Neuronal stem cell (in vitro differentiated cells): ENCODE data around the gene TTN.

Source experiments
- DNase-seq: peaks from one replicate; pipeline ENCODE4 v3.0.0-alpha.2; 2013; ENCODE audit warnings: low spot score
- H2AFZ ChIP-seq: one replicate; pipeline ENCODE4 v1.6.1; 2013; ENCODE audit warnings: mild to moderate bottlenecking, low read length, inconsistent platforms
- H2AK5ac ChIP-seq: 2 replicates; pipeline ENCODE4 v1.6.1; 2013; ENCODE audit warnings: low read depth, mild to moderate bottlenecking, inconsistent platforms, low read length, moderate library complexity, mixed read lengths
- H2BK120ac ChIP-seq: 2 replicates; pipeline ENCODE4 v1.6.1; 2013; ENCODE audit warnings: low read depth, mild to moderate bottlenecking, inconsistent platforms, low read length, moderate library complexity, mixed read lengths
- H2BK12ac ChIP-seq: one replicate; pipeline ENCODE4 v1.6.1; 2013; ENCODE audit warnings: low read length, inconsistent platforms
- H2BK15ac ChIP-seq: 2 replicates; pipeline ENCODE4 v1.6.1; 2013; ENCODE audit warnings: mild to moderate bottlenecking, low read length, inconsistent platforms, mixed read lengths
- H2BK5ac ChIP-seq: one replicate; pipeline ENCODE4 v1.6.1; 2013; ENCODE audit warnings: inconsistent platforms, mild to moderate bottlenecking, low read length, moderate library complexity
- H3K14ac ChIP-seq: one replicate; pipeline ENCODE4 v1.6.1; 2013; ENCODE audit warnings: low read length, inconsistent platforms
- H3K18ac ChIP-seq: 2 replicates; pipeline ENCODE4 v1.6.1; 2013; ENCODE audit warnings: low read length, inconsistent platforms
- H3K23ac ChIP-seq: 2 replicates; pipeline ENCODE4 v1.6.1; 2013; ENCODE audit warnings: low read depth, mild to moderate bottlenecking, mixed read lengths, low read length, inconsistent platforms; ENCODE audit not compliant: poor library complexity
- H3K27ac ChIP-seq: replicated peaks from 3 replicates; pipeline ENCODE4 v1.5.1; 2013; ENCODE audit warnings: low read length, inconsistent platforms
- H3K27me3 ChIP-seq, 3 experiments: 2 replicates each; pipeline ENCODE4 v1.6.1; 2013; ENCODE audit warnings: low read length in 3 of 3, mild to moderate bottlenecking in 2 of 3, inconsistent platforms in 1 of 3, low read depth in 1 of 3, mixed read lengths in 1 of 3, moderate library complexity in 1 of 3; ENCODE audit not compliant: control insufficient read depth in 3 of 3, insufficient read depth in 3 of 3
- H3K36me3 ChIP-seq, 2 donors: replicated peaks in 1 of 2; 2 replicates each; pipeline ENCODE4 v1.6.1; 2013; ENCODE audit warnings: low read length in 2 of 2; ENCODE audit not compliant: control insufficient read depth in 2 of 2, insufficient read depth in 2 of 2
- H3K4ac ChIP-seq: 2 replicates; pipeline ENCODE4 v1.6.1; 2013; ENCODE audit warnings: inconsistent platforms, mild to moderate bottlenecking, low read length, moderate library complexity
- H3K4me1 ChIP-seq, 2 donors: 1 replicate in 1 of 2; 2 replicates in 1 of 2; pipeline ENCODE4 v1.6.1; 2013; ENCODE audit warnings: low read length in 2 of 2, low read depth in 1 of 2; ENCODE audit not compliant: control insufficient read depth in 2 of 2, insufficient read depth in 1 of 2
- H3K4me2 ChIP-seq: one replicate; pipeline ENCODE4 v1.6.1; 2013; ENCODE audit warnings: mild to moderate bottlenecking, low read length, inconsistent platforms; ENCODE audit not compliant: insufficient read depth, poor library complexity, severe bottlenecking
- H3K4me3 ChIP-seq, 2 donors: 2 replicates each; pipeline ENCODE4 v1.5.1; 2013; ENCODE audit warnings: low read length in 2 of 2, mild to moderate bottlenecking in 2 of 2, inconsistent platforms in 1 of 2, moderate library complexity in 1 of 2
- H3K79me1 ChIP-seq: one replicate; pipeline ENCODE4 v1.6.1; 2013; ENCODE audit warnings: low read depth, mild to moderate bottlenecking, inconsistent platforms, low read length, moderate library complexity
- H3K9ac ChIP-seq: one replicate; pipeline ENCODE4 v1.6.1; 2013; ENCODE audit warnings: mild to moderate bottlenecking, low read depth, low read length, inconsistent platforms; ENCODE audit not compliant: poor library complexity
- H3K9me3 ChIP-seq, 2 donors: replicated peaks in 1 of 2; 2 replicates each; pipeline versions ENCODE3 to v1.6.1; 2013; ENCODE audit warnings: low read length in 2 of 2, mild to moderate bottlenecking in 2 of 2, inconsistent platforms in 1 of 2, low read depth in 1 of 2, mixed read lengths in 1 of 2, moderate library complexity in 1 of 2; ENCODE audit not compliant: control insufficient read depth in 2 of 2, insufficient read depth in 1 of 2
- H4K8ac ChIP-seq: one replicate; pipeline ENCODE4 v1.6.1; 2013; ENCODE audit warnings: low read depth, mild to moderate bottlenecking, inconsistent platforms, low read length, moderate library complexity
- H4K91ac ChIP-seq: one replicate; pipeline ENCODE4 v1.6.1; 2013; ENCODE audit warnings: low read length, low read depth, mild to moderate bottlenecking, inconsistent platforms; ENCODE audit not compliant: poor library complexity
- WGBS, 2 donors: extraction: QIAGEN DNeasy Blood & Tissue Kit; methylation state at CpG; one replicate each; pipeline ENCODE4 v1.1.7; 2013; ENCODE audit warnings: missing lambda C conversion rate in 2 of 2, mixed read lengths in 1 of 2; ENCODE audit not compliant: insufficient read length in 2 of 2, insufficient replicate concordance in 1 of 2; ENCODE audit errors: extremely low coverage in 2 of 2; 5-methylcytosine and 5-hydroxymethylcytosine counted together

The TTN gene

GRCh38 chr2:178579006-178579405 is 228.2 kb downstream of the TTN start:
- H3K18ac ChIP-seq, result no peak overlapping the region
- no peaks in the 10 kb centered on the region for H3K9me3 ChIP-seq
- H2BK15ac ChIP-seq, result no peak overlapping the region
- no peak overlapping the region for H4K8ac ChIP-seq
- no peaks in the 10 kb centered on the region for H3K79me1 ChIP-seq
- H2BK12ac ChIP-seq, result no peak overlapping the region
- H3K4me3 ChIP-seq, result no peak overlapping the region
- H3K4me2 ChIP-seq, result no peak overlapping the region
- H3K23ac ChIP-seq, result no peak overlapping the region
- H3K9ac ChIP-seq, result no peak overlapping the region
- no peak overlapping the region for H3K27ac ChIP-seq
- H3K4me1 ChIP-seq, result no peaks in the 10 kb centered on the region
- no peak overlapping the region for H2AFZ ChIP-seq
- H3K14ac ChIP-seq, result no peak overlapping the region
- peaks cover 6 to 42% of the 10 kb centered on the region in 2 donors for H3K36me3 ChIP-seq
- H3K4ac ChIP-seq, result no peak overlapping the region
- no peak overlapping the region for H2AK5ac ChIP-seq
- no CpG with 5 or more reads among the region's 3 CpGs for WGBS, 2 donors
- H2BK120ac ChIP-seq, result no peak overlapping the region
- no peak for DNase-seq
- H2BK5ac ChIP-seq, result no peak overlapping the region
- H3K27me3 ChIP-seq, result no peaks in the 10 kb centered on the region
- no peak overlapping the region for H4K91ac ChIP-seq

DNA sequence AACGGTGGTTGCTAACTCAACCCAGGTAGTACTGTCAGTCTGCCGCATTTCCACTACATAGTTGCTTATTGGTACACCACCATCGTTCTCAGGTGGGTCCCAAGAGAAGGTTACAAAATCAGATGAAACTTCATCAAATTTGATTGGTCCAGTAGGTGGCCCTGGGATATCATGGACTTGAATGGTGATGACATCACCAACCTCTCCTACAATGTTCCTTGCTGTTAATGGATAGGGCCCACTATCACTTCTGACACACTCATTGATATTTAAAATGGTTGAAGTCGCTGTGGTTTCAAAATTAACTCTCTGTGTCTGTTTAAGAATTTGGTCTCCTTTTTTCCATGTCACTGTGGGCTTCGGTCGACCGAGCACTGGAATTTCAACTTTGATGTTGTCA is 232.4 kb downstream of the TTN start:
- H2BK5ac ChIP-seq, result no peak overlapping the region
- no peak overlapping the region for H2BK15ac ChIP-seq
- no peaks in the 10 kb centered on the region for H3K4me1 ChIP-seq
- no peak for DNase-seq
- no peak overlapping the region for H3K23ac ChIP-seq
- peaks cover 6 to 81% of the 10 kb centered on the region in 2 donors for H3K36me3 ChIP-seq
- H3K27me3 ChIP-seq, result no peaks in the 10 kb centered on the region
- H3K18ac ChIP-seq, result no peak overlapping the region
- no peak overlapping the region for H4K8ac ChIP-seq
- H3K14ac ChIP-seq, result no peak overlapping the region
- WGBS, 2 donors, result no CpG with 5 or more reads among the region's 7 CpGs
- no peak overlapping the region for H2AFZ ChIP-seq
- H3K4ac ChIP-seq, result no peak overlapping the region
- no peak overlapping the region for H3K9ac ChIP-seq
- H3K9me3 ChIP-seq, result no peaks in the 10 kb centered on the region
- H3K4me2 ChIP-seq, result no peak overlapping the region
- no peak overlapping the region for H2BK12ac ChIP-seq
- H4K91ac ChIP-seq, result no peak overlapping the region
- no peak overlapping the region for H2AK5ac ChIP-seq
- no peak overlapping the region for H2BK120ac ChIP-seq
- H3K79me1 ChIP-seq, result no peaks in the 10 kb centered on the region
- H3K27ac ChIP-seq, result no peak overlapping the region
- no peak overlapping the region for H3K4me3 ChIP-seq

DNA sequence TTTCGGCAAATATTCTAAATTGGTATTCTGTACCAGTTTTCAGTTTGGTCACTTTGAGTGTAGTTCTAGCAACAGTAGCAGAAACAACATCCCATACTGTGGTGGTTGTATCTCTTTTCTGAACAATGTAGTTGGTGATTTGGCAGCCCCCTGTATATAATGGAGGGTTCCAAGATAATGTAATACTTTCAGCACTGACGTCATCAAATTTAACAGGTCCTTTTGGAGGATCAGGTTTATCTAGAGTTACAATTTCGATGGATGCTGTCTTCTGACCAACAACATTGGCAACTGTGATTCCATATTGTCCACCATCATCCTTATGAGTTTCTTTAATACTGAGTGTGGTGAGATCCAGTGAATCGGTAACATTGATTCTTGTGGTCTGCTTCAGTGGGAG is 239.0 kb downstream of the TTN start:
- no CpG with 5 or more reads among the region's 4 CpGs for WGBS, 2 donors
- Histone ChIP-seq H3K14ac (no peak overlapping the region), H3K36me3 (peaks cover 0 to 84% of the 10 kb centered on the region in 2 donors)

DNA sequence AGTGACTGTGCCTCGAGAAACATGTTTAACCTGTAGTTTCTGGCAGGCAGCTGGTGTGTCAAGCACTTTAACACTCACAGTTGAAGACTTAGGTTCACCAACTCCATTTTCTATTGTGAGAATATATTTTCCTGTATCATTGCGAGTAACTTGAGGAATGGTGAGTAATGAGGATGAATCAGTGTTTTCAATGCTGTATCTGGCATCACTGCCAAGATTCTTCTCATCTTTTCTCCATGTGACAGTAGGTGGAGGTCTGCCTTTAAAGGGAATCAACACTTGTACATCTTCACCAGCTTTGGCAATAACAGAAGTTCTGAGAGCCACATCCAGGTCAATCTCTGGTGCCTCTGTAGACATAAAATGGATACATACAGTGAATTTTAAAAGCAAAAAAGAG is 254.2 kb downstream of the TTN start:
- no peak overlapping the region for H3K23ac ChIP-seq
- no peak overlapping the region for H2AK5ac ChIP-seq
- no peak for DNase-seq
- H2AFZ ChIP-seq, result no peak overlapping the region
- peaks cover 0 to 2% of the 10 kb centered on the region in 2 donors for H3K9me3 ChIP-seq
- WGBS, 2 donors, result no CpG with 5 or more reads among the region's 2 CpGs
- no peak overlapping the region for H3K4ac ChIP-seq
- H3K27ac ChIP-seq, result no peak overlapping the region
- H3K79me1 ChIP-seq, result no peaks in the 10 kb centered on the region
- H2BK15ac ChIP-seq, result no peak overlapping the region
- H3K4me2 ChIP-seq, result no peak overlapping the region
- no peaks in the 10 kb centered on the region for H3K27me3 ChIP-seq
- no peak overlapping the region for H2BK120ac ChIP-seq
- no peak overlapping the region for H4K91ac ChIP-seq
- no peak overlapping the region for H3K14ac ChIP-seq
- no peak overlapping the region for H2BK5ac ChIP-seq
- no peak overlapping the region for H3K4me3 ChIP-seq
- H3K18ac ChIP-seq, result no peak overlapping the region
- H2BK12ac ChIP-seq, result no peak overlapping the region
- H3K9ac ChIP-seq, result no peak overlapping the region
- no peak overlapping the region for H4K8ac ChIP-seq
- H3K36me3 ChIP-seq, result peaks cover 4 to 16% of the 10 kb centered on the region in 2 donors
- H3K4me1 ChIP-seq, result no peaks in the 10 kb centered on the region

More for the DNA sequence above, 239.0 kb downstream of the TTN start:
- no peaks in the 10 kb centered on the region for H3K9me3 ChIP-seq
- H3K79me1 ChIP-seq, result no peaks in the 10 kb centered on the region
- H2AK5ac ChIP-seq, result no peak overlapping the region
- no peak overlapping the region for H3K9ac ChIP-seq
- H3K4me1 ChIP-seq, result no peaks in the 10 kb centered on the region
- H3K4ac ChIP-seq, result no peak overlapping the region
- no peak overlapping the region for H4K8ac ChIP-seq
- H3K27me3 ChIP-seq, result no peaks in the 10 kb centered on the region
- no peak overlapping the region for H2AFZ ChIP-seq
- H2BK120ac ChIP-seq, result no peak overlapping the region
- H3K23ac ChIP-seq, result no peak overlapping the region
- H2BK12ac ChIP-seq, result no peak overlapping the region
- no peak overlapping the region for H3K4me2 ChIP-seq
- DNase-seq, result no peak
- no peak overlapping the region for H4K91ac ChIP-seq
- no peak overlapping the region for H2BK15ac ChIP-seq
- H3K27ac ChIP-seq, result no peak overlapping the region
- H3K4me3 ChIP-seq, result no peak overlapping the region
- no peak overlapping the region for H3K18ac ChIP-seq
- H2BK5ac ChIP-seq, result no peak overlapping the region
